AG09309 (cell line): ENCODE measurements around the gene SHISAL1.

Source experiments
- DNase-seq: peaks from one replicate; pipeline ENCODE4 v3.0.0-alpha.2; 2010; ENCODE audit warnings: low read depth
- H3K4me3 ChIP-seq: 2 replicates; pipeline ENCODE4 v1.5.1; 2011; ENCODE audit warnings: mild to moderate bottlenecking, low read depth, low read length, moderate library complexity; ENCODE audit not compliant: control insufficient read depth
- TF ChIP-seq, protein P1 (sequence below): IDR thresholded peaks from 2 replicates; pipeline ENCODE4 v1.5.1; 2011; ENCODE audit warnings: mild to moderate bottlenecking, low read depth, low read length, inconsistent platforms; ENCODE audit not compliant: insufficient read depth, control insufficient read depth; ENCODE audit errors: missing control alignments

Gene SHISAL1

DNA sequence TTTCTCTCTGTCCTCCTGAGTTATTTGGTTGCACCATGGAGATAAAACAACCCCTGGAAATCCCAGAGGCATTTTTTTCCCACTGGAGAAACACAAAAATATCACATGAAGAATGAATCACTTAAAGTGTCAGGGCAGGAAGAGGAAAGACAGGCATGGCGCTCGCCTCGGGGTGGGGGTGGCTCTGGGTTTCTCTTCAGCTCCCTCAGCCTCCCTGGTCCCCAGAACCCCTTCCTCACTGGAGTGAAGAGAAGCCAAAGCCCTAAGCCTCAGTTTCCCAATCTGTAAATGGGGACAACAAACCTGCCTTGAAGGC is 938 bp downstream of the SHISAL1 start:
- no peak overlapping the region for H3K4me3 ChIP-seq
- TF ChIP-seq, protein P1, sequence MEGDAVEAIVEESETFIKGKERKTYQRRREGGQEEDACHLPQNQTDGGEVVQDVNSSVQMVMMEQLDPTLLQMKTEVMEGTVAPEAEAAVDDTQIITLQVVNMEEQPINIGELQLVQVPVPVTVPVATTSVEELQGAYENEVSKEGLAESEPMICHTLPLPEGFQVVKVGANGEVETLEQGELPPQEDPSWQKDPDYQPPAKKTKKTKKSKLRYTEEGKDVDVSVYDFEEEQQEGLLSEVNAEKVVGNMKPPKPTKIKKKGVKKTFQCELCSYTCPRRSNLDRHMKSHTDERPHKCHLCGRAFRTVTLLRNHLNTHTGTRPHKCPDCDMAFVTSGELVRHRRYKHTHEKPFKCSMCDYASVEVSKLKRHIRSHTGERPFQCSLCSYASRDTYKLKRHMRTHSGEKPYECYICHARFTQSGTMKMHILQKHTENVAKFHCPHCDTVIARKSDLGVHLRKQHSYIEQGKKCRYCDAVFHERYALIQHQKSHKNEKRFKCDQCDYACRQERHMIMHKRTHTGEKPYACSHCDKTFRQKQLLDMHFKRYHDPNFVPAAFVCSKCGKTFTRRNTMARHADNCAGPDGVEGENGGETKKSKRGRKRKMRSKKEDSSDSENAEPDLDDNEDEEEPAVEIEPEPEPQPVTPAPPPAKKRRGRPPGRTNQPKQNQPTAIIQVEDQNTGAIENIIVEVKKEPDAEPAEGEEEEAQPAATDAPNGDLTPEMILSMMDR, result no peak
- DNase-seq, result peak; percentile 38

DNA sequence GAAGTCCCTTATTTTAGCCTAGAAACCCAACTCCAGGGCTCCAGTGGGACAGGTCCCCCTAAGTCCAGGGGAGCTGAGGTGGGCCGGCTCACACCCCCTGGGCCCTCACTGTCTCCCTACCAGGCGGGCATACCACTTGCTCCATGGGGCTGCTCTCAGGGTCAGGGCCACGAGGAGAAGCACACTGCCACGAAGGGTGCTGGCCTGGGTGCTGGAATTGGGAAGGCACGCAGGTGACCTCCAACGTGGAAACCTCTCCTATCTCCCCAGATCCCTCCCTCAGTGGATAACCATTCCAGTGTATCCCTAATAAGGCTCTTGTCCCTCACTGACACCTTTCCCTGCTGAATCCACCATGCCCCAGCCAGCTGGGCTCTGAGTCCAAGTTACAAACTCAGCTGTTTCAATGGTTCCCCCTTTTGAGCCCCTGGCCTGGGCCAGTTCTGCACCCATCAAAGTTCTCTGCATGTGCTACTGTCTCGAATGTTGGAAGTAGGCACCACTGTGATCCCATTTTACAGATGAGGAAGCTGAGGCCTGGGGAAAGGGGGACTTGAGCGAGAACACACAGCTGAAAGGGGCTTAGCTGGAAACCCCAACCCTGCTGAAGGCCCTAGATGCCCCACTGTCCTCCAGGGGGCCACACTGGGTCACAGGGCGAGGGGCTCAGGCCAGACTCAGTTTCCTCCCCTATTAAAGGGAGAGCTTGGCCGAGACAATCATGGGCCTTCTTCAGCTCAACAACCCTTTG is 1.5 kb downstream of the SHISAL1 start:
- DNase-seq, result no peak
- TF ChIP-seq, protein P1, result no peak
- H3K4me3 ChIP-seq, result no peak overlapping the region

DNA sequence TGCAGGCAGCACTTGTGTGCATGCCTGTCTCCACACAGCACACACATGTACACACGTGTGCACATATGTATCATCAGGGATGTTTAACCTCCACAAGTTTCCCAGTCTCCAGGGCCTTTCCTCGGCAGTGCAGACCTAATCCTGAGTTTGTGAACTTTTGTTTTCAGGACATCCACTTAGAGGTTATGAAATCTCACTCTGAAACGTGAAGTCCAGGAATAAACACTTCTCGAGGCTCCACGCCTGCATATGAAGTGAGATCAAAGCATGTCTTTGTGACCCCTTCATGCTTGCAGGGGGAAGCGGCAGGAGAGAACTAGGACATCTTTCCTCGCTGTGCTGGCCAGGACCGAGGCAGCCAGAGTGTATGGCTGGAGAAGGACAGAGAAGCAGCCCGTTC is 3.1 kb downstream of the SHISAL1 start:
- no peak overlapping the region for H3K4me3 ChIP-seq
- DNase-seq, result no peak
- TF ChIP-seq, protein P1, result no peak

DNA sequence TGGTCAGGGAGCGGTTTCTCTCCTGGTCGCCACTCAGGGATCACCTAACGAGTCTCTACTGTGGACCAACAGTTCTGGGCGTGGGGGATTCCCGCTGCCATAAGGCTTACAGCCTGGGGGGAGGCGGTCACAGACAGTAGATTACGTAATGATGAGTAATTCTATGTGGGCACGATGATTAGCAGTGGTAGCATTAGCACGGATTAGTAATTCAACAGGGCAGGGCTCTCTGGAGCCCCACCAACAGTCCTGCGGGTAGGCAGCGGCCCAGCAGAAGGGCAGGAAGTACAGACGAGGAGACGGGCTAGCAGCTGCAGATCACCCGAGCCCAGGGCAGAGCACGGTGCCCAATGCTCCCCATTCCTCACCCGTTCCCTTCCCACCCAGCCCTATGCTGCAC is 3.6 kb downstream of the SHISAL1 start:
- TF ChIP-seq, protein P1, result no peak
- DNase-seq, result peak; percentile 91
- H3K4me3 ChIP-seq, result no peak overlapping the region

DNA sequence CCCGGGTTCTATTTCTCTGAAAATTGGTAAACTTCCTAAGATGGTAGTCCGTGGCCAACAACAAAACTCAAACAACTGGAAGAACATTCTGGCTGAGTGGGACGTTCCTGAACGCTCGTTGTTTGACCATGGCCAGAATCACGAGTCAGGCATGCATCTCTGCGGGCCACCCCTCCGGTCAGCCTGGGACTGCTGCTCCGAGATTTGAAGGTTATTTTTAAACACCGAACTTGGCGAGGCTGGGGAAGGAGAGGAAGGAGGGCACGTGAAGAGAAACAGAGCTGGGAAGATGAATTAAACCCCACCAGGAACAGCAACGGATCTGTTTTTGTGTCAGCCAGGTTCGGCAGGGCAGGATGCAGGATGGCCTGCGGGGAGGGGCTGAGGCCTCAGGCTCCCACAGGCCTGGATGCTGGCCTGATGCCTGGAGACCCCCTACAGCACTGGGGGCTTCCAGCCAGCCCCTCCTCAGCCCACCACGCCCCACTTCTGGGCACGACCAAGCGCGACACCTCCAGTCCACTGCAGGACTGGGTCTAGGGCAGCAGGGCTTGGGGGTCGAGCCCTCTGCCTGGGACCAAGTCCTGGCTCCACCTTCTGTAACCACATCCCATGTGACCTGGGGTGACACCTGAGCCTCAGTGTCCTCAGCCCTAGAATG is 5.1 kb downstream of the SHISAL1 start:
- H3K4me3 ChIP-seq, result no peak overlapping the region
- TF ChIP-seq, protein P1, result no peak
- DNase-seq, result no peak

DNA sequence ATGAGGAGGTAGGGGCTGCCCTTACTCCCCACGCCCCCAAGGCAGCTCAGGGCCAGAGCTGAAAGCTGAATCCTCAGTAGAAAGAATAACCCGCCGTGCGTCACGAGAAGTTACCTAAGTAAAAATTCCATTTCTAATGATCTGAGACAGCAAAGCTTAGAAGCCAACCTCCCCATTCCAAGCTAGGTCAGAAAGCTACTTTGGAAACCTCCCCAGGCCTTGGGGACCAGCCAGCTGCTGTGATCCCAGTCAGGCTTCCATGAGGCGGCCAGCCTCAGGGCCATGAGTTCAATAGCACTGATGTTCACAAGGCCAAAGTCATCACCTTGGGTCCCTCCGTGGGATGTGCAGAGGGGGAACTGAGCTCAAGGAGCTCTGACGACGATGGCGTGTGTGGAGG is 6.9 kb downstream of the SHISAL1 start:
- TF ChIP-seq, protein P1, result no peak
- no peak overlapping the region for H3K4me3 ChIP-seq
- no peak for DNase-seq
